Immature natural killer cell (primary cell): Measurements from ENCODE around the gene EMID1. TPM values are rescaled to one million over a fixed set of nuclear protein-coding genes. Genes with fewer than 3 reads are reported as not detected.

Experiments used
- DNase-seq, 3 donors: peaks; one replicate each; pipeline ENCODE4 v3.0.0; 2022; ENCODE audit warnings: mixed read lengths in 1 of 3
- H3K27ac Mint-ChIP-seq, 6 donors: one replicate each; pipeline ENCODE4 v1.8.0; 2020; ENCODE audit warnings: mixed read lengths in 6 of 6, mild to moderate bottlenecking in 5 of 6, inconsistent platforms in 4 of 6, moderate library complexity in 3 of 6
- H3K27me3 Mint-ChIP-seq, 3 donors: one replicate each; pipeline ENCODE4 v1.8.0; 2020 to 2021; ENCODE audit warnings: low read depth in 3 of 3, mild to moderate bottlenecking in 3 of 3, mixed read lengths in 3 of 3, moderate library complexity in 3 of 3, inconsistent platforms in 1 of 3
- H3K36me3 Mint-ChIP-seq, 3 donors: one replicate each; pipeline ENCODE4 v1.8.0; 2020; ENCODE audit warnings: mixed read lengths in 3 of 3, inconsistent platforms in 2 of 3, mild to moderate bottlenecking in 2 of 3
- H3K4me1 Mint-ChIP-seq, 2 donors: one replicate each; pipeline ENCODE4 v1.8.0; 2020; ENCODE audit warnings: inconsistent platforms in 2 of 2, mild to moderate bottlenecking in 2 of 2, mixed read lengths in 2 of 2, moderate library complexity in 1 of 2
- H3K4me3 Mint-ChIP-seq, 5 donors: one replicate each; pipeline ENCODE4 v1.8.0; 2020; ENCODE audit warnings: mild to moderate bottlenecking in 5 of 5, mixed read lengths in 5 of 5, inconsistent platforms in 3 of 5, moderate library complexity in 3 of 5
- H3K9me3 Mint-ChIP-seq, 6 donors: one replicate each; pipeline ENCODE4 v1.8.0; 2020; ENCODE audit warnings: mild to moderate bottlenecking in 6 of 6, mixed read lengths in 6 of 6, inconsistent platforms in 4 of 6, moderate library complexity in 3 of 6
- polyA plus RNA-seq, 3 donors: library from polyadenylated mRNA; unstranded; fragments of 300-500 nt; fragmentation: Illumina TruSeq; gene quantifications; one replicate each; pipeline ENCODE4 v1.2.3, GENCODE V29; 2021

The EMID1 gene
- polyA plus RNA-seq, 3 donors from 2014 or later, result 0.29 to 0.91 TPM; not detected in 1

GRCh38 chr22:29208879-29209623 is 3.4 kb downstream of the EMID1 start:
- Mint-ChIP-seq H3K9me3 (no peaks in the 10 kb centered on the region), H3K4me3 (no peak overlapping the region), H3K36me3 (no peaks in the 10 kb centered on the region), H3K27ac (no peak overlapping the region), H3K4me1 (peaks cover 12 to 19% of the 10 kb centered on the region in 2 donors), H3K27me3 (peaks cover 2 to 3% (median 2%) of the 10 kb centered on the region in 3 donors)
- DNase-seq, result no peak

- Mint-ChIP-seq H3K4me1 (peaks cover 11 to 15% of the 10 kb centered on the region in 2 donors), H3K4me3 (no peak overlapping the region)
These were observed 3.9 kb downstream of the EMID1 start for GRCh38 chr22:29209624-29209929.

GRCh38 chr22:29211066-29211465 is 5.4 kb downstream of the EMID1 start:
- Mint-ChIP-seq H3K27ac (no peak overlapping the region), H3K9me3 (no peaks in the 10 kb centered on the region), H3K36me3 (no peaks in the 10 kb centered on the region), H3K4me1 (peaks cover 4 to 6% of the 10 kb centered on the region in 2 donors), H3K4me3 (no peak overlapping the region), H3K27me3 (peaks cover 0 to 3% (median 2%) of the 10 kb centered on the region in 3 donors)
- DNase-seq, result no peak

More at GRCh38 chr22:29209624-29209929, 3.9 kb downstream of the EMID1 start:
- Mint-ChIP-seq H3K9me3 (no peaks in the 10 kb centered on the region), H3K27me3 (peaks cover 2 to 3% (median 2%) of the 10 kb centered on the region in 3 donors), H3K27ac (no peak overlapping the region), H3K36me3 (no peaks in the 10 kb centered on the region)
- no peak for DNase-seq

- Mint-ChIP-seq H3K4me1 (peaks cover 1 to 4% of the 10 kb centered on the region in 2 donors), H3K36me3 (no peaks in the 10 kb centered on the region), H3K9me3 (no peaks in the 10 kb centered on the region), H3K27me3 (peaks cover 0 to 3% (median under 1%) of the 10 kb centered on the region in 3 donors), H3K27ac (no peak overlapping the region), H3K4me3 (no peak overlapping the region)
- DNase-seq, result no peak
These were observed 5.8 kb downstream of the EMID1 start for GRCh38 chr22:29211466-29211865.

- Mint-ChIP-seq H3K9me3 (no peaks in the 10 kb centered on the region), H3K27me3 (peaks cover 0 to under 1% (median 0%) of the 10 kb centered on the region in 3 donors), H3K4me1 (no peaks in the 10 kb centered on the region), H3K27ac (no peak overlapping the region), H3K36me3 (no peaks in the 10 kb centered on the region), H3K4me3 (no peak overlapping the region)
- DNase-seq, result no peak
These were observed 7.0 kb downstream of the EMID1 start for GRCh38 chr22:29212743-29213142.

GRCh38 chr22:29213493-29213892 is 7.8 kb downstream of the EMID1 start:
- Mint-ChIP-seq H3K36me3 (no peaks in the 10 kb centered on the region), H3K9me3 (no peaks in the 10 kb centered on the region), H3K27ac (no peak overlapping the region), H3K4me3 (no peak overlapping the region), H3K27me3 (no peaks in the 10 kb centered on the region), H3K4me1 (no peaks in the 10 kb centered on the region)
- no peak for DNase-seq

- no peaks in the 10 kb centered on the region for H3K9me3 Mint-ChIP-seq
These were observed 8.5 kb downstream of the EMID1 start for GRCh38 chr22:29214232-29214631.

GRCh38 chr22:29215012-29215860 is 9.5 kb downstream of the EMID1 start:
- no peak for DNase-seq
- Mint-ChIP-seq H3K36me3 (no peaks in the 10 kb centered on the region), H3K27me3 (no peaks in the 10 kb centered on the region), H3K4me1 (no peaks in the 10 kb centered on the region), H3K9me3 (no peaks in the 10 kb centered on the region), H3K27ac (no peak overlapping the region), H3K4me3 (no peak overlapping the region)

More at GRCh38 chr22:29214232-29214631, 8.5 kb downstream of the EMID1 start:
- Mint-ChIP-seq H3K36me3 (no peaks in the 10 kb centered on the region), H3K4me1 (no peaks in the 10 kb centered on the region), H3K27ac (peak overlapping the region in 1 of 6 donors; percentile 67), H3K4me3 (no peak overlapping the region), H3K27me3 (no peaks in the 10 kb centered on the region)
- DNase-seq, result no peak

- DNase-seq, result no peak
- no peaks in the 10 kb centered on the region for H3K4me1 Mint-ChIP-seq
- H3K9me3 Mint-ChIP-seq, result no peaks in the 10 kb centered on the region
- H3K27ac Mint-ChIP-seq, result no peak overlapping the region
- H3K36me3 Mint-ChIP-seq, result no peaks in the 10 kb centered on the region
- no peaks in the 10 kb centered on the region for H3K27me3 Mint-ChIP-seq
- H3K4me3 Mint-ChIP-seq, result no peak overlapping the region
These were observed 10.5 kb downstream of the EMID1 start for GRCh38 chr22:29216011-29216872.

GRCh38 chr22:29216873-29217666 is 11.4 kb downstream of the EMID1 start:
- Mint-ChIP-seq H3K36me3 (no peaks in the 10 kb centered on the region), H3K9me3 (no peaks in the 10 kb centered on the region), H3K4me3 (no peak overlapping the region), H3K27me3 (no peaks in the 10 kb centered on the region), H3K4me1 (no peaks in the 10 kb centered on the region), H3K27ac (no peak overlapping the region)
- no peak for DNase-seq

GRCh38 chr22:29217827-29218757 is 12.4 kb downstream of the EMID1 start:
- Mint-ChIP-seq H3K4me3 (no peak overlapping the region), H3K4me1 (no peaks in the 10 kb centered on the region), H3K36me3 (no peaks in the 10 kb centered on the region), H3K27me3 (peaks cover 0 to 2% (median 0%) of the 10 kb centered on the region in 3 donors), H3K27ac (no peak overlapping the region), H3K9me3 (no peaks in the 10 kb centered on the region)
- no peak for DNase-seq

GRCh38 chr22:29218758-29219408 is 13.2 kb downstream of the EMID1 start:
- Mint-ChIP-seq H3K4me3 (no peak overlapping the region), H3K27ac (no peak overlapping the region), H3K27me3 (peaks cover 0 to 2% (median 0%) of the 10 kb centered on the region in 3 donors), H3K4me1 (no peaks in the 10 kb centered on the region), H3K9me3 (no peaks in the 10 kb centered on the region), H3K36me3 (no peaks in the 10 kb centered on the region)
- DNase-seq, result no peak
